HT1080 (cell line): Measurements from ENCODE around the gene SEZ6. TPM values are rescaled to one million over a fixed set of nuclear protein-coding genes. Genes with fewer than 3 reads are reported as not detected.

Source experiments
- DNase-seq: peaks from one replicate; pipeline ENCODE4 v3.0.0-alpha.2; 2015; ENCODE audit warnings: low read depth
- total RNA-seq: library from RNA; depleted of rRNA; stranded (reverse); fragments of >200 nt; shearing (Covaris generic); gene quantifications from 2 replicates; pipeline ENCODE4 v1.2.3, GENCODE V29; 2014

The SEZ6 gene
- total RNA-seq, 1 experiment from 2014 or later = not detected

DNA sequence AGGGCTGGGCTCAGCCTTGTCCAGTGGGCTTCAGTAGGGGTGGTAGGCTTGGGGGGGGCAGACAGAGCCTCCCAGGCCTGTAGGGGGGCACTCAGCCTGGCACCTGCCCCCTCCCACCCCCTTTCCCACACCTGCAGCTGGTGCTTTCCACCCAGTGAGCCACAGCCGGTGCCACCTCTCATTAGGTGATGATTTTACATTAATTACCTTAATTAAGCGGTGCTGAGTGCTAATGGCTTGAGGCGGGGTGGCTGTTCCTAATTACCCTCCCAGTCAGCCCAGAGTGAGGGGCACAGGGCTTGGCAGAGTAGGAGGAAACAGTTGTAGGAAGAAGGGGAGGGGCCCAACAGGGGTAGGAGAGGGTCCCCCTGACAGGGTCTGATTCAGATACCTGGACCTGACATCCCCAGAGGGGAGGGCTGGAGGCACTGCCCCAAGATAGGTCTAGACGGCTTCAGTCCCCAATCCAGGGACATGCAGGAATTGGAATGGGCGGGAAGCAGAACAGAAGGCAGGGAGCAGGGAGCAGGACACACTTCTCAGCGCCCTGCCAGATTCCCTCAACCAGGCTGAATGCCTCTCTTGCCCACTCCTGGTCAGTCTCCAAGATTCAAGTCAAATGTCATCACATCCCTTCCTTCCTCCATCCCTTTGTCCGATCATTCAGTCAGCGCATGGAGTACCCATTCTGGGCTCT is 28.0 kb downstream of the SEZ6 start:
- no peak for DNase-seq

DNA sequence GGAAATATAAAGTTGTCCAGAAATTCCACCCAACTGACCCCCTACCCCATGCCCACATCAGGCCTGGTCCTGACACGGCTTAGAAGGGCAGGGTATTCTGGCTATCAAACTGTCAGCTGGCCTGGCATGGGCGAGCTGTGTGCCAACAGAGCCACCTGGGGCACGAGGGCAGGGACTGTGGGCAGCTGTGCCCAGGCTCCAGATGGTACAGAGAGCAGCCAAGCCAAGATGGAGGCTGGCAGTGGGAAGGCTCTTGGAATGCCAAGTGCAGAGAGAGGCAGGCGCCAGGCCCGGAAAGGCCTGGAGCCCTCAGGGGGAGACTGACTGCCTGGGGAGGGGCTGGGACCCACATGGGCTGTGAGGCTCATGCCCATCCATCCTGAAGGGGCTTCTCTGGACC is 30.2 kb downstream of the SEZ6 start:
- DNase-seq = no peak

- no peak for DNase-seq
Measured at GRCh38 chr17:28975031-28975430, 30.8 kb downstream of the SEZ6 start.

GRCh38 chr17:28974451-28974850 is 31.4 kb downstream of the SEZ6 start:
- DNase-seq = no peak

- no peak for DNase-seq
Measured at GRCh38 chr17:28973425-28973824, 32.4 kb downstream of the SEZ6 start.

DNA sequence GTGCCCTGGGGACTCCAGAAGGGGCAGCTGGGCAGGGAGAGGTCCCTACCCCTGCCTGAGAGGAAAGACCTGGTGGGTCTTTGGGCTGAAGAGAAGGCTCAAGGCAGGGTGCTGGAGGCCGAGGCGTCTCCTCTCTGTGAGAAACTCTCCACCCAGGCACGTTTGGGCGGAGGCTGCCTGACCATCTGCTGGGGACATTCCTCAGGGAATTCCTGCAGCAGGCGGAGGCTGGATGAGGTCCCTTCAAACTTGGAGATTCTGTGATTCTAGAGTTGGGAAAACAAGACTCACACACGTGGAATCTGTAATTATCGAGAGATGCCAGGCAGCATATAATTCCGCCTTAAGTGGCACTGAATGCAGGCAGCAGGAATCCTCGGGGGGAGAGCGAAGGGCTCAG is 33.4 kb downstream of the SEZ6 start:
- no peak for DNase-seq

DNA sequence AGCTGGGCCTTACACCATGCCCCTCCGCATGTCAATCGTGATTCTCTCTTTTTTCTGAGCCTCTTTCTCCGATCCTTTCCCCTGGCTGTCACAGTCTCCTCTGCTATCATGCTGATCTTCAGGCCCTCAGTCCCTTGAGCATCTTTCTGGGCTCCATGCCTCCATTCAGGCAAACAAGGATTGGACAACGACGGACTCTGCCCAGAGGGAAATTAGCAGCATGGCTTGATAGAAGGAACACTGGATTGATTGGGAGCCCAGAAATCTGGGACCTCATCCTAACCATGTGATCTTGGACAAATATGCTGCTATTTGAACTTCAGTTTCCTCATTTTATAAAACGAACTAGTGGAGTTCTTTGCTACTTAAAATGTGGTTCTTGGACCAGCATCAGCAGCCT is 35.0 kb downstream of the SEZ6 start:
- no peak for DNase-seq

DNA sequence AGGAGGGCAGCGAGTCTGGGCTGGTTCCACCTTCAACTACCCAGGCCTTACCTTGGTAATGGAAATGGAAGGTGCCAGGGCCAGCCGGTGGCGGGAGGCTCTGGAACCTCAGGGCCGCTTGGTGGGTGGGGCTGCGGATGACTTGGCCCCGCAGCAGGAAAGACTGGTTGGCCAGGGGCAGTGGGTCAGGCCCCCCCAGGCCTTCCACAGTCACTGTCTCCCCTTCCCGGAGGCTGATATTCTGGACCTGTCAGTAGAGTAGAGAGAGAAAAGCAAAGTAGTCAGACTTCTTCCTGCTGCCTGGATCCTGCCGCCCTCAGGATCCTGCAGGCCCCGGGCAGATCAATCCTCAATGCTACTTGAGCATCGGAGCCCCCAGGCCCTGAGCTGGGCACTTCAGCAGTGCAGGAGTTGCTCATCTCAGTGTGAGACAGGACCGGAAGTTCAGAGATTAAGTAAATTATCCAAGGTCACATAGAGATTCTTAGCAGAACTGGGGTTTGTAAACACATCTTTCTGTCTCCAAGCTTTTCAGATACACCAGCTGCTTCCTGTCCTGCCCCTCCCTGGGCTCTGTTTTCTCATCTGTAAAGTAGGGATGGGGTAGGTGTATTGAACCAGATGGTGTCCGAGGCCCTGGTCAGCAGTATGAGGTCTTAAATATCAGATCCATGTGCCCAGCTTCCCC is 36.0 kb downstream of the SEZ6 start:
- DNase-seq = no peak

GRCh38 chr17:28968914-28969295 is 36.9 kb downstream of the SEZ6 start:
- no peak for DNase-seq

- DNase-seq = no peak
Measured at GRCh38 chr17:28968231-28968913, 37.5 kb downstream of the SEZ6 start.

- DNase-seq = no peak
Measured at GRCh38 chr17:28967221-28968135, 38.4 kb downstream of the SEZ6 start.

GRCh38 chr17:28963841-28964240 is 42.0 kb downstream of the SEZ6 start:
- DNase-seq = no peak

DNA sequence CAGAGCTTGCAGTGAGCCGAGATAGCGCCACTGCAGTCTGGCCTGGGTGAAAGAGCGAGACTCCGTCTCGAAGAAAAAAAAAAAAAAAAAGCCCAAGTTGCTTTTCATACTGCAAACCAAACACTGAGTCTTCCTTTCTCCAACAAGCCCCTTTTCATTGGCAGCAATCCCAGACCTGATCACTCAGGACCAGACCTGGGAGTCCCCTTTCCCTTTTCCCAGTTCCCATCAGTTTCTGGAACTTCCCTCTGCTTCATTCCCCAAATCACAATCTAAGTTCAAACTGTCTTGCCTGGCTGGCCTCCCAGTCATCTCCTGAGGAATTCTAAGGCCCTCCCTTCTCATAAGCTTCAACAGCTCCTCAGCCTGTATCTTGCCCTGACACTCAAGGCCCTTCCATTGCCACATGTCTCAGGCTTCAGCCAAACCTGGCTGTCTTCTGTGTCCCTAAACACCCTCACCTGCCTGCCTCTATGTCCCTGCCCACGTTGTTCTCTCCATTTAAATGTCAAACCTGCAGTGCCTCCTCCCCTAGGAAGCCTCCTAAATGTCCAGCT is 42.7 kb downstream of the SEZ6 start:
- DNase-seq = no peak

- DNase-seq = no peak
Measured at GRCh38 chr17:28961391-28961790, 44.4 kb downstream of the SEZ6 start.

GRCh38 chr17:28960256-28961061 is 45.4 kb downstream of the SEZ6 start:
- no peak for DNase-seq

DNA sequence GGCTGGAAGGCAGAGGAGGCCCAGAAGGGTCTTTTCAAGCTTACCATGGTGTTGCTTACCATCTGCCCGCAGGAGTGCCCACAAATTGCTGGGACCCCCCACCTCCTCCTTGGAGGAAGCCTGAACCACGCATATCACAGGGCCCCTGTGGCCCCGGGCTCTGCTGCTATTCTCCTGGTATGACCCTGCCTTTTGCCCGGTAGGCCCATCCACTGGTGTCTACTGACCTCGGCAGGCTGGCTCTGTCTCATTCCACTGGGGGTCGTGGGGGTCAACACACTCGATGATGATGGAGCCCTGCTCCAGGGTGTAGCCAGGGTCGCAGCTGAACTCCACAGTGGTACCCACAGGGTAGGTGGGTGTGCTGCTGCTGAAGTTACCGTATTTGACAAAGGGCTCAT is 46.4 kb downstream of the SEZ6 start:
- DNase-seq = no peak

GRCh38 chr17:28958820-28959455 is 46.9 kb downstream of the SEZ6 start:
- DNase-seq = no peak

DNA sequence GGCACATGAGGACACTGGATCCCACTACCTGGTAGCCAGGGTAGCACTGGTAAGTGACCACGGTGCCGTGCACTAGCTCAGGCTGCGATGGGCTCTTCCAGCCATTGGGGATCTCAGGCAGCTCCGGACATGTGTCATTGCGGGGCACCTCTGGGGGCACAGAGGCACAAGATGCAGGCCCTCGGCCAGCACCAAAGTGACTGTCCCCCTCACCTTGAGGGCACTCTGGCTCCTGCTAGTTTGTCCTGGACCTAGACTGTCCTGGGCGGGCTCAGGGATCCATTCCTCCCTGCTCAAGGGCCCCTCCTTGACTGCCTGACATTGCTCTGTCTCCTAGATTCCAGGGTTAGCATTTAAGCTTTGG is 47.9 kb downstream of the SEZ6 start:
- DNase-seq = no peak

GRCh38 chr17:28957277-28957991 is 48.4 kb downstream of the SEZ6 start:
- no peak for DNase-seq
